GM12874 (cell line): ENCODE measurements around the gene TCEAL3.

Experiments
- CTCF ChIP-seq: IDR thresholded peaks from 2 replicates; pipeline ENCODE4 v1.5.1; 2011; ENCODE audit warnings: low read depth, mild to moderate bottlenecking, control low read depth, low read length, moderate library complexity; ENCODE audit not compliant: insufficient read depth

Gene TCEAL3

DNA sequence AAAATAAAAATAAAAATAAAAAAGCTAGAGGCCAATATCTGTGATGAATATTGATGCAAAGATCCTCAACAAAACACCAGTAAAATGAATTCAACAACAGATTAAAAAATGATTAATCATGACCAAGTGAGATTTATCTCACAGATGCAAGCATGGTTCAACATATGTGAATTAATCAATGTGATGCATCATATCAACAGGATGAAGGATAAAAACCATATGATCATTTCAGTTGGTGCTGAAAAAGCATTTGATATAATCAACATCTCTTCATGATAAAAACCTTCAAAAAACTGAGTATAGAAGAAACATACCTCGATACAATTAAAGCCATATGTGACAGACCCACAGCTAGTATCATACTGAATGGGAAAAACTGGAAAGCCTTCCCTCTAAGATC, 39.9 kb downstream of the TCEAL3 start:
- TF ChIP-seq CTCF, result no peak

DNA sequence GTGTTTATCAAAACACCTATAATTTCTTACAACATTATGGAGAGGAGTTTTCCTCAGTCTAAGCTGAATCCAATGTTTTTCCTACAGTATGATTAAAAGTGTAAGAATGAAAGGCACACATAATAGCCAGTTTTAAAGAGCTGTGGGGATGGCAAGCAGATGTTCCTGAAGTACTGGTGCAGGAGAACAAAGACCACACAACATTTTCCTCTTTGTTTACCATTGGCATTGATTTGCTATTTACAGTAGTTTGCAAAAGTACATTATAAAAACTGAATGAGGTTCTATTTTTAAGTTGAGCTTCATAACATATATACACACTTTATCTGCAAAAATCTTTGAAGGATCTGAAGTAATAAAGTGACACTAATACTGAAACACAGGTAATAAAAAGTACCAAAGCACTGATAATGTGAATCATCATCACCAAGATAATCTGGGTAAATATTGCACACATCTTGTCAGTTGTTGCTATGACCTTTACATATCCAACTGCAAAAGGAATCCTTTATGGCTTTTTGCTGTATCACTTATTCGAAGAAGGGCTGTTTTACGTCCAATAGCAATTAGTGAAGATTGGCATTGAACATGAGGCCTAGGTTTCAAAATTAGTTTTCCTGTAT, 43.5 kb downstream of the TCEAL3 start:
- no peak for TF ChIP-seq CTCF

- TF ChIP-seq CTCF, result no peak
Measured at GRCh38 chrX:103656617-103657016, 48.9 kb downstream of the TCEAL3 start.

DNA sequence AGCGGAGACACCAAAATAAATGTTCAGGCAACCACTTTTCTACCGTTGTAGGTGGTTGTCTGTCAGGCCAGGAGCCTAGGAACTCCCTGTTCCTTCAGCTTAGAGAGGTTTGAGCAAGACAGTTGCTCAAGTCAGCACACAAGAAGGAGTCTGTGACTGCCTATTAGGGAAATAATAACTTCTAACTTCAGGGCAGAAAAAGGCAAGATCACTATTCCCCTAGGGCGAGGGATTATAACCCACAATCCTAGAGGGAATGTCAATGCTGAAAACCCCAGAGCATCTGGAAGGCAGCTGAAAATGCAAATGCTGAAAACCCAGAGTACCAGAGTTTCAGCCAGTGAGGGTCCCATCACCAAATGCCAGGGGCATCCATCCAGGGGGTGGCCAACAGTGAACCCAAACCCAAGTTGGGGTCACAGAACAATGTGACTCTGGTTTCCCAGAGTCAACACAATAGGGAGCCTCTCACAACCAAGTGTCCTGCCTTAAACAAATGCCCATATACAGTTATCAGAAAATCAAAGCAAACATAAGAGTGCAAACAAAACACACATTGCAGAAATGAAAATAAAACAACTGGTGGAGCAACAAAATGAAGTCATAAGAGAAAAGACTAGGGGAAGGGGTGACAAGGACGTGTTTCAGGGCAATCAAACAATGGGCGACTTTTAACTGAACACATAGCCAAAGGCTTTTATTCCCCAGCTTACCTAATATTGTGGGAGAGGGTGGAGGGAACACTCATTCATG, 51.1 kb downstream of the TCEAL3 start:
- no peak for TF ChIP-seq CTCF
